Measurements from ENCODE around the gene DKK3.
A peak's percentile ranks its signal among the peaks of the same experiment; 100 is the strongest.
"Not testable (repeated sequence)": the region's sequence is repeated elsewhere in the genome, so short reads cannot be mapped to it uniquely, and the experiment has no call there.

DKK3 gene

GRCh38 chr11:12044799-12045198 lies 36.4 kb upstream of the DKK3 start:
- Mint-ChIP-seq H3K27me3 (ENCODE audit: low read depth) (peaks cover 17% of the 10 kb centered on the region), H3K36me3 (ENCODE audit: low read depth) (no peaks in the 10 kb centered on the region), H3K4me1 (peaks cover 27% of the 10 kb centered on the region), H3K9me3 (peaks cover 6% of the 10 kb centered on the region), H3K27ac (no peak overlapping the region), H3K4me3 (no peak overlapping the region)
- TF ChIP-seq CTCF (IDR thresholded peaks at IDR 0.05; ENCODE audit: unreplicated experiment in 3 of 3): no peak

- peaks cover 23% of the 10 kb centered on the region for H3K4me1 Mint-ChIP-seq
- H3K9me3 Mint-ChIP-seq: peaks cover 6% of the 10 kb centered on the region
- peaks cover 14% of the 10 kb centered on the region for H3K27me3 Mint-ChIP-seq (ENCODE audit: low read depth)
- no peaks in the 10 kb centered on the region for H3K36me3 Mint-ChIP-seq (ENCODE audit: low read depth)
- H3K27ac Mint-ChIP-seq: peak overlapping the region in 2 of 3 experiments; percentile 64 to 75
- no peak overlapping the region for H3K4me3 Mint-ChIP-seq
- TF ChIP-seq CTCF (IDR thresholded peaks at IDR 0.05; ENCODE audit: unreplicated experiment in 3 of 3): peak; percentile 89 to 96 (median 91)
Measured at GRCh38 chr11:12043959-12044791, 35.7 kb upstream of the DKK3 start.

- Mint-ChIP-seq H3K27ac (no peak overlapping the region), H3K36me3 (ENCODE audit: low read depth) (no peaks in the 10 kb centered on the region), H3K9me3 (peaks cover 6% of the 10 kb centered on the region), H3K27me3 (ENCODE audit: low read depth) (peaks cover 9% of the 10 kb centered on the region), H3K4me3 (no peak overlapping the region), H3K4me1 (peaks cover 19% of the 10 kb centered on the region)
- no peak for TF ChIP-seq CTCF (IDR thresholded peaks at IDR 0.05; ENCODE audit: unreplicated experiment in 3 of 3)
Measured at GRCh38 chr11:12043221-12043620, 34.8 kb upstream of the DKK3 start.

GRCh38 chr11:12042215-12042676 lies 33.8 kb upstream of the DKK3 start:
- no peaks in the 10 kb centered on the region for H3K36me3 Mint-ChIP-seq (ENCODE audit: low read depth)
- H3K4me3 Mint-ChIP-seq: no peak overlapping the region
- H3K4me1 Mint-ChIP-seq: peaks cover 14% of the 10 kb centered on the region
- TF ChIP-seq CTCF (IDR thresholded peaks at IDR 0.05; ENCODE audit: unreplicated experiment in 3 of 3): no peak
- H3K9me3 Mint-ChIP-seq: peaks cover 6% of the 10 kb centered on the region
- no peak overlapping the region for H3K27ac Mint-ChIP-seq
- peaks cover 9% of the 10 kb centered on the region for H3K27me3 Mint-ChIP-seq (ENCODE audit: low read depth)

- H3K9me3 Mint-ChIP-seq; H3K4me3 Mint-ChIP-seq; H3K4me1 Mint-ChIP-seq; H3K36me3 Mint-ChIP-seq (ENCODE audit: low read depth); H3K27ac Mint-ChIP-seq; H3K27me3 Mint-ChIP-seq (ENCODE audit: low read depth): not testable (repeated sequence)
Measured at GRCh38 chr11:12040719-12041118, 32.3 kb upstream of the DKK3 start.

- Mint-ChIP-seq H3K27ac (no peak overlapping the region), H3K4me3 (no peak overlapping the region)
- no peak for TF ChIP-seq CTCF (IDR thresholded peaks at IDR 0.05; ENCODE audit: unreplicated experiment in 3 of 3)
Measured at GRCh38 chr11:12032968-12033367, 24.5 kb upstream of the DKK3 start.

More at GRCh38 chr11:12032968-12033367, 24.5 kb upstream of the DKK3 start:
- Mint-ChIP-seq H3K27me3 (ENCODE audit: low read depth) (no peaks in the 10 kb centered on the region), H3K9me3 (no peaks in the 10 kb centered on the region), H3K4me1 (no peaks in the 10 kb centered on the region), H3K36me3 (ENCODE audit: low read depth) (no peaks in the 10 kb centered on the region)

Measured in nephron (organoid).